HG02840 (cell line): Measurements from ENCODE around the gene NEU2.
A peak's percentile ranks its signal among the peaks of the same experiment; 100 is the strongest.

Source experiments
- ATAC-seq: cut with Tn5 transposase; IDR thresholded peaks from one replicate; pipeline ENCODE4 v1.9.1; 2021; ENCODE audit warnings: mild to moderate bottlenecking, moderate library complexity, moderate number of reproducible peaks; ENCODE audit not compliant: unreplicated experiment, low FRiP score

NEU2 gene

DNA sequence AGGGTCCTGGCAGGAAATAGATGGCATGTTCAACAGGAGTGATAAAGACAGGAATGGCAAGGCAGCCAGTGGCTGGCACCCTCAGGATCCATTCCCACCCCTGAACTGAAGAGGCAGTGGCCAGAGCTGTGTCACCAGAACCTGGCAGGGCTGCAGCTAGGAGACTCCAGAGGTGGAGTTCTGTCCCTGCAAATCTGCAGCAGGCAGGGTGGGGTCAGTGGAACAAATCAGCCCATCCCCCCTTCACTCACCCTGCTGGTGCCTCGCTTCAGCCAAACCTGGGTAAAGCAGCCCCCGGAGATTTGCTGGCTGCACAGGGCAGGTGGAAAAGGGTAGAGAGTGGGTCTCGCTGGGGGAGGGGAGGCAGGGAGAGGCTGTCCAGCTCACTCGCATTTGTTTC lies 40.4 kb downstream of the NEU2 start:
- ATAC-seq: no peak

- ATAC-seq: no peak
Measured at GRCh38 chr2:233074106-233074505, 41.6 kb downstream of the NEU2 start.

DNA sequence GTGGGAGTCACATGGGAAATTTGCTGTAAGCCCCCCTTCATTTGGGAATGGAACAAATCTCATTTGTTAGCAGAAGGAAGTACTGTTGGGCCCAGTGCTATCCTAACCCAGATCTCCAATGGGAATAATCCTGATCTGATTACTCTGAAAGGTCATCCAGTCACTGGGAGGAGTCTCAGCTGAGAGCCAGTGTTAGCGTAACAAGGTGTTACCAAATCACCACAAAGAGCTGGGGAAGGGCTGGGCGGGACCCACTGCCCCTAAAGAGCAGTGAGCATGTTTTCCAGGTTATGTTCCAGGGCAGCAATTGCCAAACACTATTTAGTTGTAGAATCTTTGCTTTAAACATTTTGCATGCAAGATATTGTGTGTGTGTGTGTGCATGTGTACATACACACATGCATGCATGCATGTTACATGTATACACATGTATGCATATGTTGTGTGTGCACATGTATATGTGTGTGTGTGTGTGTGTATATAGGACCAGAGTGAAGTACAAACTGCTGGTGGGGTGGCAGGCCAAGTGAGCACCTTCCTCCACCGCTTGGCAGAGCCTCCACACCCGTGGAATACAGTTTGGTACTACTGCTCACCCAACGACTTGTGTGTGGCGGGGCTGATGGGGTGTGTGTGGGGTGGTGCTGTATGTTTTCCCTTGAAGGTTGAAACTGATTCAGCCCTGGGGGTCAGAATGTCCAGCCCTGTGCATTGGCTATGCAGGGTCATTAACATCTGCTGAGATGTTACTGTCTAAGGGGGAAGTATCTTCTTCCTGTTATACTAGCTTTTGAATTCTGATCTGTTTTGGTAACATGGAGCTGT lies 42.9 kb downstream of the NEU2 start:
- peak; percentile 18 for ATAC-seq

DNA sequence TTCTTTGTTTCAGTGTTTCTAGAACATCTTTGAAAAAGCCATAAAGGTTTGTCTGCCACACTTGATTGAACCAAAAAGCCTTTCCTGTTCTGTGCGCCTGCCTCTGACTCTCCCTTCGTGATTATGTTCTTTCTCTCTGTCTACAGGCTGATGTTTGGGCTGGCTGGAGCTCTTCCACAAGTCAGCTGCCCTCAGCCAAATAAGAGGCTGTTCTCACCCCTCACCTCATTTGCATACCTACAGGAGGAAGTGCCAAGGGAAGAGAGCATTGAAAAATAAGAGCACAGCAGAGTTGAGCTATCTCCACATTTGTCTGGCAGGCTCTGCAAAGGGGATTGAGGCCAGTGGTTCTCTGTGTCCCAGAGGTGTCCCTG lies 43.5 kb downstream of the NEU2 start:
- peak; percentile 45 for ATAC-seq

DNA sequence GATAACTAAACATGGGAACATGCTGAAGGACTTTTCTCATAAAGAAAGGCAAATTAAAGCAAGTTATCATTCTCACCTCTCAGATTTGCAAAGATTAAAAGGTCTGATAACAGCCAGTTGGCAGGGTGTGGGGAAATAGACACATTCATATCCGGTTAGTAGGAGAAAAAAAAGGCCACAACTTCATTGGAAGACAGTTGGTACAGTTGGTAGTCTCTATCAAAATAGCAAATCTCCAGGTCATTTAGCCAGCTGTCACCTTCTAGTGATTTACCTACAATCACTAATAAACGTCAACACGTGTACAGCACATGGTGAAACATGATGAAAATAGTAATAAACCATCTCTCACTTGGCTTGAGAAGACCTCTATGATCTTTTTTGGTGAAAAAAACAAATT lies 44.3 kb downstream of the NEU2 start:
- no peak for ATAC-seq

DNA sequence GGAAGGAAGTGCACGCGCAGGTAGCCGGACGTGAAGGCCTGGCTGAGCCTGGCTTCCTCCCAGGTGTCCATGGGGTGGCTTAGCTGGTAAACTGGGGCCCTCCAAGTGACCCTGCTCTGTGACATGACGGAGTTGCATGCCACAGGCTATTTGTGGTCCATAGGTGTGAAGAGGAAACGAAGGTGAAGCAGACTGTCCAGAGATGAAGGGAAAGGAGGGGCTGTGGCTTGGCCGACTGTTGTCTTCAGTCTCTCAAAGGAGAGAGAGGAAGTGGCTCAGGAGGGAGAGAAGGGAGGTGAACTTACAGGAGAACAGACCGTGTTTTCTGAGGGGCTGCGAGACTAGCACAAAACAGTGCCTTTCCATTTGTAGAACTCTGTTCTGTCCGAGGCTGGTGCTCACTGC lies 47.0 kb downstream of the NEU2 start:
- ATAC-seq: no peak

DNA sequence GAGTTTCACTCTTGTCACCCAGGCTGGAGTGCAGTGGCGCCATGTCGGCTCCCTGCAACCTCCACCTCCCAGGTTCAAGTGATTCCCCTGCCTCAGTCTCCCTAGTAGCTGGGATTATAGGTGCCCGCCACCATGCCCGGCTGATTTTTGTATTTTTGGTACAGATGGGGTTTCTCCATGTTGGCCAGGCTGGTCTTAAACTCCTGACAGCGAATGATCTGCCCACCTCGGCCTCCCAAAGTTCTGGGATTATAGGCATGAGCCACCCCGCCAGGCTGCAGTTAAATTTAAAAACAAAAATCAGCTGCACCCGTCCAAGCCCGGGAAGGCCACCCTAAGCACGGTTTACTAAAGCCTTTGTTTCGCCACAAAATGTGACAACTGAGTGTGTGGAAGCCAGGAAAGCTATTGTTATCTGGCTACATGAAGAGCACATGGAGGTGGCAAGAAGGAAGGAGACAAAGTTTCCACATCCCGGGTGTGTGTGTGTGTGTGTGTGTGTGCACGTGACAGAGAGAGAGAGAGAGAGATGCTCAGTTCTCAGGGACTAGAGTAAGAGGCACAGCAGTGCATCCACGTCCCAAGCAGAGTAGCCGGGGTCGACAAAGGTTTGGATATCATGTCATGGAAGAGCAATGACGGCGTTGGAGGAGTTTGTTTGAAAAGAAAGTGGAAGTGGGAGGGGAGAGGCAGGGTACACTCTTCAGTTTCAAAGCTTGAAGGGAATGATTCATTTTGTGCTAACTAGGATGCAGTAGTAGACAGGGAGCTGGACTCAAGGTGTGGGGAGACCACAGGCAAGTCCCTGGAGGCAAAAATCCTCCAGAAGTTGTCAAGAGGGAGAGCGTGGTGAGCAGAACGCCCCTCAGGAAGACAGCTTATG lies 47.7 kb downstream of the NEU2 start:
- ATAC-seq: no peak

GRCh38 chr2:233080836-233081229 lies 48.4 kb downstream of the NEU2 start:
- ATAC-seq: no peak

GRCh38 chr2:233081232-233081730 lies 48.8 kb downstream of the NEU2 start:
- ATAC-seq: peak; percentile 12

DNA sequence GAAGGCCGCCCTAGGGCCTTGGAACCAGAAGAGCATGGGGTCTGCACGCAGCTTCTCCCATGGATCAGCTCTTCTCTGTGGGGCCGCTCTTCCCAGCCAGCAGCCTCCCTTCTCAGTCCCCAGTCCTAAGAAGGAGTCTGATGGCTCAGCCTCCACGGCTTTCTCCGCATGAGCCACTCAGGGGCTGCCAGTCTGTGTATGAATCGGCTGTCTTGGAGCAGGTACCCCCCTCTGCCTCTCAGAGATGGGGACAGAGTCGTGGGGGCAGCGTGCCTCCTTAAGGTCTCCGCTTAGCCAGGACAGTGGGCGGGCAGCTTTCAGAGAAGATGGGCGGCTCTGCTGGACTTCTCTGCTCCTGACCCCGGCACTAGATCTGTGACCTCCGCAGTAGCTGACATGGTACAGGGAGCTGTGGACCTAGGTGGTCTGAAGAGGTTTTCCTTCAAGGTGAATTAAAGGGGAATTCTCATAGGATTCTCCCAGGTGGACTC lies 49.3 kb downstream of the NEU2 start:
- ATAC-seq: peak; percentile 4

- ATAC-seq: peak; percentile 42
Measured at GRCh38 chr2:233082222-233082930, 49.9 kb downstream of the NEU2 start.

DNA sequence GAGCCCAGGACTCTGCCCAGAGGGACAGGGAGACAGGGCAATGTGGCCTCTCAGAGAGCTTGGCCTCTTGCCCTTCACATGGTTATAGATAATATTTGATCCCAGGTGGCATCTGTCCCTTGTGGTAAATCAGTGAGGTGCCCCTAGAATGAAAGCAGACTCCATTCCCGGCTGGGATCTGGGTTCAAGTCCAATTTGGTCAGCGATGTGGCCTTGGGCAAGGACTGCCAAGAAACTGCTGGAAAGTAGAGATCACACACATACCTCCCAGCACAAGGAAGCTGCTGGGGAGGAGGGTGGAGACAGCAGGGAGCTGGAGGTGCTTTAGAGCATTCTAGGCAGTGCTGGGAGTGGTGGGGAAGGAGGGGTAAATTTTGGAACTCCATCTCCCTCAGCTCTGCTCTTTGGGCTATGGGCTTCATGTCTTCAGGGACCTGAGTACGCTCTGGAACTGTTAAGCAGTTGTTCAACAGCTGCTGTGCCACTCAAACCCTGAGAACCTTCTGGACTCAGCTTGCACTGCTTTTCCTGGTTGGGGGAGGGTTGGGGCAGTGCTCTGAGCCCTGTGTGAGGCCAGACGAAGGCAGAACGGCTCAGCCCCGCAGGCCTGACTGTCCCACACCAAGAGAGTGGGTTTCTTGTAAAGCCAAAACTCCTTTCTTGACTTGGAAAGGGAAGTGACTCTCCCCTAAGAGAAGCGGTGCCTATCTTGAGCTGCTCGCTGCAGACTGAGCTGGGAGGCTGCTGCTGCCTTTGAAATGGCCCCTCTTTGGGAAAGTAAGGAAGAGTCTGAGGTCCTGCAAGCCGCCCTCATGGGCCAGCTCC lies 50.7 kb downstream of the NEU2 start:
- no peak for ATAC-seq

GRCh38 chr2:233083782-233084181 lies 51.3 kb downstream of the NEU2 start:
- no peak for ATAC-seq

- ATAC-seq: no peak
Measured at GRCh38 chr2:233084488-233084887, 52.0 kb downstream of the NEU2 start.
